Astrocyte of the spinal cord (primary cell): ENCODE measurements around the gene NME7.

Source experiments
- DNase-seq: peaks from one replicate; pipeline ENCODE4 v3.0.0; 2011; ENCODE audit warnings: low read depth, low spot score
- H3K4me3 ChIP-seq: 2 replicates; pipeline ENCODE4 v1.5.1; 2011; ENCODE audit warnings: low read depth, mild to moderate bottlenecking, low read length, moderate library complexity
- CTCF ChIP-seq: IDR thresholded peaks from 2 replicates; pipeline ENCODE4 v1.5.1; 2012; ENCODE audit warnings: low read depth, mild to moderate bottlenecking, low read length, inconsistent platforms
- in situ Hi-C: cut with HindIII; loops from 2 replicates; pipeline ENCODE4 v1.10.0; 2017; ENCODE audit warnings: low sequenced_read_pairs

The NME7 gene

GRCh38 chr1:169363046-169363730 lies 4.4 kb downstream of the NME7 start:
- DNase-seq = peak; percentile 91
- in situ Hi-C loops = no loop called here
- no peak overlapping the region for H3K4me3 ChIP-seq
- no peak for TF ChIP-seq CTCF

GRCh38 chr1:169361281-169361680 lies 6.3 kb downstream of the NME7 start:
- no peak overlapping the region for H3K4me3 ChIP-seq
- peak; percentile 19 for DNase-seq
- no peak for TF ChIP-seq CTCF
- in situ Hi-C loops = no loop called here

- in situ Hi-C loops = no loop called here
- no peak for DNase-seq
- TF ChIP-seq CTCF = no peak
- no peak overlapping the region for H3K4me3 ChIP-seq
Observed at GRCh38 chr1:169360415-169360814, 7.2 kb downstream of the NME7 start.

GRCh38 chr1:169348383-169349036 lies 19.1 kb downstream of the NME7 start:
- no peak overlapping the region for H3K4me3 ChIP-seq
- TF ChIP-seq CTCF = peak; percentile 60
- DNase-seq = peak; percentile 66
- in situ Hi-C loops = no loop called here

GRCh38 chr1:169347688-169348382 lies 19.8 kb downstream of the NME7 start:
- no peak for TF ChIP-seq CTCF
- in situ Hi-C loops = no loop called here
- DNase-seq = no peak
- no peak overlapping the region for H3K4me3 ChIP-seq

GRCh38 chr1:169346036-169346589 lies 21.5 kb downstream of the NME7 start:
- H3K4me3 ChIP-seq = no peak overlapping the region
- no peak for TF ChIP-seq CTCF
- DNase-seq = no peak
- in situ Hi-C loops = no loop called here
